GM12872 (cell line): ENCODE measurements around the gene CCDC88B.

Source experiments
- CTCF ChIP-seq: IDR thresholded peaks from 3 replicates; pipeline ENCODE4 v1.5.1; 2011; ENCODE audit warnings: low read depth, mild to moderate bottlenecking, low read length, moderate library complexity; ENCODE audit not compliant: insufficient read depth

Gene CCDC88B

GRCh38 chr11:64294774-64295173, 45.2 kb upstream of the CCDC88B start:
- no peak for TF ChIP-seq CTCF

- TF ChIP-seq CTCF = no peak
Observed at GRCh38 chr11:64295760-64296159, 44.2 kb upstream of the CCDC88B start.

- no peak for TF ChIP-seq CTCF
Observed at GRCh38 chr11:64296236-64296635, 43.8 kb upstream of the CCDC88B start.

GRCh38 chr11:64296830-64297698, 42.9 kb upstream of the CCDC88B start:
- TF ChIP-seq CTCF = no peak

- no peak for TF ChIP-seq CTCF
Observed at GRCh38 chr11:64297699-64298358, 42.2 kb upstream of the CCDC88B start.

GRCh38 chr11:64298966-64299846, 40.8 kb upstream of the CCDC88B start:
- TF ChIP-seq CTCF = no peak
